Midbrain (tissue), 1 donor: ENCODE results near the gene SCN1A.
"Not testable (repeated sequence)": the region's sequence is repeated elsewhere in the genome, so short reads cannot be mapped to it uniquely, and the experiment has no call there.

Experiments
- DNase-seq: peaks from one replicate; lab custom pipeline; 2025; lab: John Stamatoyannopoulos, UW

SCN1A gene

GRCh38 chr2:166135152-166135848, 7.5 kb upstream of the SCN1A start:
- DNase-seq = no peak

- no peak for DNase-seq
Observed at GRCh38 chr2:166134252-166135151, 6.7 kb upstream of the SCN1A start.

- no peak for DNase-seq
Observed at GRCh38 chr2:166133653-166134052, 5.8 kb upstream of the SCN1A start.

- DNase-seq = no peak
Observed at GRCh38 chr2:166128156-166128505, 311 bp upstream of the SCN1A start.

- DNase-seq = no peak
Observed at GRCh38 chr2:166126007-166126639, 1.7 kb downstream of the SCN1A start.

GRCh38 chr2:166125557-166125956, 2.3 kb downstream of the SCN1A start:
- DNase-seq = no peak

GRCh38 chr2:166118180-166118579, 9.6 kb downstream of the SCN1A start:
- no peak for DNase-seq

GRCh38 chr2:166117491-166117890, 10.3 kb downstream of the SCN1A start:
- DNase-seq = no peak

- DNase-seq = no peak
Observed at GRCh38 chr2:166115589-166115988, 12.2 kb downstream of the SCN1A start.

GRCh38 chr2:166112193-166112605, 15.6 kb downstream of the SCN1A start:
- no peak for DNase-seq

- DNase-seq = no peak
Observed at GRCh38 chr2:166106431-166107015, 21.3 kb downstream of the SCN1A start.

GRCh38 chr2:166104773-166105172, 23.0 kb downstream of the SCN1A start:
- DNase-seq = no peak

GRCh38 chr2:166104084-166104483, 23.7 kb downstream of the SCN1A start:
- no peak for DNase-seq

- DNase-seq = not testable (repeated sequence)
Observed at GRCh38 chr2:166103277-166103676, 24.5 kb downstream of the SCN1A start.

GRCh38 chr2:166094325-166094724, 33.5 kb downstream of the SCN1A start:
- DNase-seq = no peak

- no peak for DNase-seq
Observed at GRCh38 chr2:166092889-166093288, 34.9 kb downstream of the SCN1A start.

GRCh38 chr2:166091439-166091838, 36.4 kb downstream of the SCN1A start:
- no peak for DNase-seq

GRCh38 chr2:166090908-166091307, 36.9 kb downstream of the SCN1A start:
- no peak for DNase-seq

GRCh38 chr2:166090346-166090745, 37.5 kb downstream of the SCN1A start:
- no peak for DNase-seq

- DNase-seq = no peak
Observed at GRCh38 chr2:166088634-166089033, 39.2 kb downstream of the SCN1A start.

- DNase-seq = no peak
Observed at GRCh38 chr2:166084301-166084700, 43.5 kb downstream of the SCN1A start.

- no peak for DNase-seq
Observed at GRCh38 chr2:166082736-166083135, 45.1 kb downstream of the SCN1A start.
